GM12878 (cell line): Measurements from ENCODE around the gene FEN1. TPM values are rescaled to one million over a fixed set of nuclear protein-coding genes. Genes with fewer than 3 reads are reported as not detected.

Experiments used
- ATAC-seq: fragments of 200-7000 bp; cut with Tn5 transposase; 3 replicates; pipeline ENCODE4 v1.9.1; 2020; ENCODE audit warnings: mild to moderate bottlenecking, moderate library complexity
- BruUV-seq: library from RNA; stranded (reverse); fragments of 400-500 nt; replicated peaks from 2 replicates; lab custom pipeline; 2021; lab: Mats Ljungman, UMichigan
- CTCF ChIA-PET: fragments of 300-600 bp; sonication (Branson Sonifier 250); formaldehyde crosslinking; extraction: SDS; loops from one replicate; lab custom pipeline; 2021; ENCODE audit warnings: inconsistent platforms; lab: Yijun Ruan, JAX
- POLR2A ChIA-PET: fragments of 350-600 bp; formaldehyde crosslinking; extraction: SDS; loops from one replicate; lab custom pipeline; 2021; ENCODE audit warnings: inconsistent platforms; lab: Charles Lee
- RAD21 ChIA-PET: fragments of 300-600 bp; sonication (Branson Sonifier 250); formaldehyde crosslinking; loops from one replicate; lab custom pipeline; 2023; ENCODE audit warnings: antibody characterized with exemption; ENCODE audit not compliant: unreplicated experiment; lab: Charles Lee
- SMC1A ChIA-PET: fragments of 300-600 bp; sonication (Branson Sonifier 250); formaldehyde crosslinking; loops from one replicate; lab custom pipeline; 2023; ENCODE audit not compliant: unreplicated experiment, uncharacterized antibody; lab: Charles Lee
- DNase-seq: peaks from one replicate; pipeline ENCODE4 v3.0.0-alpha.2; 2011; ENCODE audit warnings: low read depth, low spot score
- FAIRE-seq: peaks from 3 replicates; lab custom pipeline; 2011; peaks lifted over from hg19 to GRCh38; lab: Jason Lieb, UNC
- H2AFZ ChIP-seq: 2 replicates; pipeline ENCODE4 v1.6.0; 2011; ENCODE audit warnings: low read depth, low read length, control low read depth; ENCODE audit not compliant: control insufficient read depth
- H3K27ac ChIP-seq: 2 replicates; pipeline ENCODE4 v1.5.1; 2011; ENCODE audit warnings: control low read depth; ENCODE audit not compliant: control insufficient read depth, insufficient read depth
- H3K27me3 ChIP-seq, 2 experiments: replicated peaks in 1 of 2; 2 replicates each; pipeline versions ENCODE4 v1.6.0 to v1.6.1; 2011; ENCODE audit warnings: low read length in 1 of 2; ENCODE audit not compliant: control insufficient read depth in 2 of 2, insufficient read depth in 2 of 2
- H3K36me3 ChIP-seq, 2 experiments: 2 replicates each; pipeline ENCODE4 v1.5.1; 2011; ENCODE audit warnings: low read length in 1 of 2; ENCODE audit not compliant: control insufficient read depth in 2 of 2, insufficient read depth in 2 of 2
- H3K4me1 ChIP-seq: 2 replicates; pipeline ENCODE4 v1.6.1; 2011; ENCODE audit warnings: mild to moderate bottlenecking, low read length, moderate library complexity, mixed read lengths; ENCODE audit not compliant: control insufficient read depth, insufficient read depth
- H3K4me2 ChIP-seq: 2 replicates; pipeline ENCODE4 v1.6.0; 2011; ENCODE audit warnings: control low read depth; ENCODE audit not compliant: control insufficient read depth, insufficient read depth
- H3K4me3 ChIP-seq: fragments of 200-600 bp; sonication (generic); 2 replicates; pipeline ENCODE4 v1.5.1; 2016
- H3K79me2 ChIP-seq: 2 replicates; pipeline ENCODE4 v1.6.0; 2011; ENCODE audit warnings: low read length; ENCODE audit not compliant: control insufficient read depth, insufficient read depth
- H3K9ac ChIP-seq: 2 replicates; pipeline ENCODE4 v1.8.0; 2011; ENCODE audit warnings: low read length, control low read depth, mixed read lengths; ENCODE audit not compliant: control insufficient read depth, insufficient read depth
- H3K9me3 ChIP-seq: replicated peaks from 3 replicates; pipeline ENCODE4 v1.5.1; 2011; ENCODE audit warnings: mild to moderate bottlenecking, low read length; ENCODE audit not compliant: control insufficient read depth, insufficient read depth
- H4K20me1 ChIP-seq: 2 replicates; pipeline ENCODE4 v1.6.0; 2011; ENCODE audit not compliant: control insufficient read depth, insufficient read depth
- BACH1 ChIP-seq: fragments of 450-650 bp; IDR thresholded peaks from 2 replicates; pipeline ENCODE4 v1.6.1; 2017; ENCODE audit warnings: mild to moderate bottlenecking, borderline replicate concordance
- CHD4 ChIP-seq: fragments of 200-600 bp; sonication (generic); IDR thresholded peaks from 2 replicates; pipeline ENCODE4 v1.6.1; 2016; ENCODE audit warnings: mild to moderate bottlenecking
- EGR1 ChIP-seq, 2 experiments: IDR thresholded peaks; 1 replicate in 1 of 2; 2 replicates in 1 of 2; pipeline ENCODE4 v1.6.1; 2011 to 2012; ENCODE audit warnings: low read depth in 2 of 2, low read length in 2 of 2, borderline replicate concordance in 1 of 2, mild to moderate bottlenecking in 1 of 2, moderate library complexity in 1 of 2
- FOS ChIP-seq: IDR thresholded peaks from 3 replicates; pipeline ENCODE4 v1.6.1; 2011; ENCODE audit warnings: borderline replicate concordance; ENCODE audit not compliant: insufficient read length; ENCODE audit errors: extremely low read depth
- HDAC2 ChIP-seq: fragments of 200-600 bp; sonication (generic); IDR thresholded peaks from 2 replicates; pipeline ENCODE4 v1.6.1; 2017
- NFYB ChIP-seq: IDR thresholded peaks from 2 replicates; pipeline ENCODE4 v1.6.1; 2011; ENCODE audit warnings: low read depth, mild to moderate bottlenecking, low read length, improper control_type of control experiment, moderate library complexity; ENCODE audit not compliant: insufficient read depth
- NR2F1 ChIP-seq: fragments of 450-650 bp; conservative IDR thresholded peaks from 2 replicates; pipeline ENCODE4 v1.6.1; 2017; ENCODE audit warnings: mild to moderate bottlenecking
- POLR2AphosphoS2 ChIP-seq: IDR thresholded peaks from 2 replicates; pipeline ENCODE4 v1.6.1; 2011; ENCODE audit warnings: low read depth, mild to moderate bottlenecking, low read length, improper control_type of control experiment, moderate library complexity
- RB1 ChIP-seq: fragments of 450-650 bp; formaldehyde crosslinking; IDR thresholded peaks from 2 replicates; pipeline ENCODE4 v1.6.1; 2017; ENCODE audit warnings: mild to moderate bottlenecking, borderline replicate concordance
- SPI1 ChIP-seq: IDR thresholded peaks from 2 replicates; pipeline ENCODE4 v1.6.1; 2011; ENCODE audit warnings: low read depth, mild to moderate bottlenecking, low read length, moderate library complexity, borderline replicate concordance; ENCODE audit not compliant: insufficient read depth
- TBL1XR1 ChIP-seq: IDR thresholded peaks from 2 replicates; pipeline ENCODE4 v1.6.1; 2012; ENCODE audit warnings: low read depth, low read length, improper control_type of control experiment
- YBX1 ChIP-seq: fragments of 450-650 bp; IDR thresholded peaks from 2 replicates; pipeline ENCODE4 v1.6.1; 2016; ENCODE audit warnings: antibody characterized with exemption
- ZNF217 ChIP-seq: fragments of 450-650 bp; IDR thresholded peaks from 2 replicates; pipeline ENCODE4 v1.6.1; 2017; ENCODE audit warnings: antibody characterized with exemption, mild to moderate bottlenecking
- WGBS: methylation state at CpG from one replicate; pipeline ENCODE4 v1.1.6; 2016; ENCODE audit warnings: low lambda C conversion rate; ENCODE audit not compliant: insufficient replicate concordance, insufficient coverage; ENCODE audit errors: missing lambda C conversion rate; 5-methylcytosine and 5-hydroxymethylcytosine counted together
- in situ Hi-C: fragments of 300-500 bp; cut with MboI; formaldehyde crosslinking; loops from 9 replicates; pipeline ENCODE4 v1.14.3; 2018; ENCODE audit warnings: mixed read lengths
- intact Hi-C: fragments of 100-400 bp; cut with micrococcal nuclease; formaldehyde crosslinking; loops from one replicate; pipeline ENCODE4 v1.14.2; 2022; ENCODE audit not compliant: unreplicated experiment
- polyA plus RNA-seq, 11 experiments: library from polyadenylated mRNA; depleted of rRNA in 4 of 11; unstranded in 6 of 11; stranded (reverse) in 5 of 11; fragments of >200 nt; fragmentation: Nextera tagmentation in 4 of 11; fragmentation: Illumina TruSeq in 1 of 11; extraction: Ambion mirVana in 4 of 11; extraction: Trizol in 1 of 11; gene quantifications; 1 replicate in 1 of 11; 2 replicates in 10 of 11; pipeline versions ENCODE4 v1.2.1 to v1.2.3, GENCODE V29; 2011 to 2016; ENCODE audit warnings: inconsistent platforms in 2 of 11, missing spikeins in 2 of 11, low read depth in 1 of 11
- total RNA-seq, 4 experiments: library from RNA; depleted of rRNA in 3 of 4; stranded (reverse); fragments of >200 nt in 3 of 4; fragmentation: Illumina TruSeq in 1 of 4; extraction: Trizol in 1 of 4; gene quantifications; 2 replicates each; pipeline versions ENCODE4 v1.2.1 to v1.2.3, GENCODE V29; 2013 to 2021

The FEN1 gene
- total and polyA plus RNA-seq, 10 of the 15 experiments (the other 5 are each of a cell fraction or from before 2014, with no cell fraction given): 54.8 to 282 (median 125) TPM

GRCh38 chr11:61747967-61748285, 44.8 kb upstream of the FEN1 start:
- BruUV-seq: no TSS peak
- no peaks in the 10 kb centered on the region for H3K79me2 ChIP-seq
- no peak overlapping the region for H3K4me3 ChIP-seq
- no peak overlapping the region for H2AFZ ChIP-seq
- DNase-seq (no peak), ATAC-seq (peak; percentile 9; the same call in 2 of the 3 replicates), FAIRE-seq (no peak)
- H3K4me1 ChIP-seq: no peaks in the 10 kb centered on the region; the same call in 1 of the 2 replicates
- H3K9ac ChIP-seq: no peak overlapping the region
- ChIA-PET POLR2A (interaction anchor here (1.7 kb wide), 2 partner anchors 28 to 35 kb away, joined by 3 to 6 read pairs; no protein-coding TSS in a partner anchor), RAD21 (interaction anchor here (0.9 to 3.4 kb wide), 11 partner anchors 10 to 334 kb away, joined by 3 to 32 read pairs (median 4); partner anchors contain the start of genes FEN1 and TMEM258), SMC1A (interaction anchor here (1.0 to 6.5 kb wide), 5 partner anchors 12 to 334 kb away, joined by 3 to 91 read pairs (median 6); partner anchors contain the start of genes FEN1 and TMEM258), CTCF (interaction anchor here (0.7 to 7.0 kb wide), 20 partner anchors 10 to 360 kb away, joined by 3 to 200 read pairs (median 6); partner anchors contain the start of genes FEN1 and TMEM258)
- H3K4me2 ChIP-seq: no peak overlapping the region
- H4K20me1 ChIP-seq: no peaks in the 10 kb centered on the region
- TF ChIP-seq BACH1: 0 out of 2 replicates have a peak, but pooled peaks have one; percentile 8
- no peak for TF ChIP-seq CHD4
- TF ChIP-seq RB1: 0 out of 2 replicates have a peak, but pooled peaks have one; percentile 5
- no peak for TF ChIP-seq NFYB
- H3K27me3 ChIP-seq: peaks cover 0 to 4% of the 10 kb centered on the region in 2 experiments; a peak in 1 of 4 replicates
- intact Hi-C loops (loop anchor here (1.0 to 5.0 kb wide), 2 partner anchors 28 to 359 kb away; no protein-coding TSS in a partner anchor), in situ Hi-C loops (loop anchor here (5.0 kb wide), 1 partner anchor 34 kb away; no protein-coding TSS in a partner anchor)
- H3K9me3 ChIP-seq: no peaks in the 10 kb centered on the region
- 17% methylated on average over 3 of the region's 3 CpGs for WGBS
- H3K36me3 ChIP-seq: no peaks in the 10 kb centered on the region
- no peak overlapping the region for H3K27ac ChIP-seq

- intact Hi-C loops: loop anchor here (5.0 kb wide), 1 partner anchor 358 kb away; no protein-coding TSS in a partner anchor
- ChIA-PET RAD21 (interaction anchor here (0.9 to 3.4 kb wide), 6 partner anchors 16 to 333 kb away, joined by 3 to 32 read pairs (median 5); partner anchors contain the start of genes FEN1 and TMEM258), SMC1A (interaction anchor here (0.6 to 6.5 kb wide), 9 partner anchors 9 to 67 kb away, joined by 3 to 91 read pairs (median 3); partner anchors contain the start of genes FADS1, FEN1 and TMEM258), CTCF (interaction anchor here (1.0 to 7.0 kb wide), 14 partner anchors 8 to 359 kb away, joined by 3 to 200 read pairs (median 4); partner anchors contain the start of genes FEN1 and TMEM258), POLR2A (interaction anchor here (1.4 kb wide), 1 partner anchor 38 kb away, joined by 5 read pairs; no protein-coding TSS in a partner anchor)
- Histone ChIP-seq H2AFZ (no peak overlapping the region), H3K9ac (no peak overlapping the region), H3K27ac (no peak overlapping the region), H3K9me3 (no peaks in the 10 kb centered on the region), H3K4me2 (no peak overlapping the region), H3K79me2 (no peaks in the 10 kb centered on the region), H3K36me3 (no peaks in the 10 kb centered on the region), H3K4me1 (no peaks in the 10 kb centered on the region; the same call in 1 of the 2 replicates), H4K20me1 (no peaks in the 10 kb centered on the region), H3K4me3 (no peak overlapping the region), H3K27me3 (peaks cover 0 to 4% of the 10 kb centered on the region in 2 experiments; a peak in 1 of 4 replicates)
- 4% methylated on average over 21 of the region's 21 CpGs for WGBS
- in situ Hi-C loops: loop anchor here (5.0 kb wide), 1 partner anchor 33 kb away; no protein-coding TSS in a partner anchor
- no TSS peak for BruUV-seq
- ATAC-seq: no peak
- DNase-seq: no peak
- no peak for FAIRE-seq
- TF ChIP-seq YBX1 (no peak), EGR1 (IDR thresholded peaks at IDR 0.05; ENCODE audit: borderline replicate concordance in 1 of 2, low read depth in 2 of 2, low read length in 2 of 2) (0 out of 3 replicates have a peak, but pooled peaks of 1 of the 2 experiments have one; percentile 24), HDAC2 (no peak), SPI1 (no peak), FOS (no peak), ZNF217 (no peak), RB1 (no peak), NR2F1 (peak; percentile 68), POLR2AphosphoS2 (no peak), TBL1XR1 (no peak)
Observed at GRCh38 chr11:61749591-61750217, 43.0 kb upstream of the FEN1 start.
